Kidney epithelial cell (primary cell): Measurements from ENCODE around the gene GPX4. TPM values are rescaled to one million over a fixed set of nuclear protein-coding genes. Genes with fewer than 3 reads are reported as not detected.

ENCODE experiments used
- DNase-seq: peaks from one replicate; pipeline ENCODE4 v3.0.0-alpha.2; 2010; ENCODE audit warnings: low read depth
- H3K27me3 ChIP-seq: 2 replicates; pipeline ENCODE4 v1.6.0; 2011; ENCODE audit warnings: low read length; ENCODE audit not compliant: control insufficient read depth, insufficient read depth
- H3K36me3 ChIP-seq: 2 replicates; pipeline ENCODE4 v1.5.1; 2011; ENCODE audit warnings: low read length; ENCODE audit not compliant: control insufficient read depth, insufficient read depth
- H3K4me3 ChIP-seq: 2 replicates; pipeline ENCODE4 v1.5.1; 2011; ENCODE audit warnings: low read depth, mild to moderate bottlenecking, control low read depth, low read length
- total RNA-seq: library from RNA; depleted of rRNA; stranded (reverse); fragments of >200 nt; gene quantifications from 2 replicates; pipeline ENCODE4 v1.2.3, GENCODE V29; 2015
- TF ChIP-seq, protein P1 (sequence below): IDR thresholded peaks from 2 replicates; pipeline ENCODE4 v1.5.1; 2011; ENCODE audit warnings: mild to moderate bottlenecking, moderate library complexity, low read length, control low read depth, inconsistent platforms; ENCODE audit not compliant: insufficient read depth, poor library complexity, severe bottlenecking

Gene GPX4
- total RNA-seq, 1 donor from 2014 or later: 538 TPM

DNA sequence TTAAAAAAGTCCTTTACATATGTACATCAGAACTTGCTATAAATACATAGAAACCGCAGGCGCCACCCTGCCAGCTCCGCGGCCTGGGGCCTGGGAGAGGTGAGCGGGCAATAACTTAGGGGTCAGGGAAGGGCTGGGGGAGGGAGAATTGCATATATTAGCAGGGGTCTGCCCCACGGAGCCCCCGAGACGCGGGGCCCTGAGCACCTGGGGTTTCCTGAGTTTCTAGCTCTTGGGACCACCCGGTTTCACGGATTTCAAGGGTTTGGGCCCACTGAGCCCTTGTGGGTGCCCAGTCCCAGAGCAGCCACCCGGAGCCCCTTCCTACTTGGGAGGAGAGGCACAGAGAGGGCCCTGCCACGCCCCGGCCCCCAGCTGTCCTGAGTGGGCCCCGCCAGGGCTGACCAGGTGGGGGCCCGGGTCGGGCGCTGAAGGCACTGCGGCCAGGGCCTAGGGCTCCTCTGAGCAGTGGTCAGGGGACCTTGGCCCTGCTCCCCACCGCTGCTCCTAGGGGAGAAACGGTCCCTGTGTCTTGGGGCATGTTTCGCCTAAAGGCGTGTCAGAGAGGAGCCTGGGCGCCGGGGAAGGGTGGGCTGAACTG, 4.0 kb downstream of the GPX4 start:
- DNase-seq: no peak
- TF ChIP-seq, protein P1, sequence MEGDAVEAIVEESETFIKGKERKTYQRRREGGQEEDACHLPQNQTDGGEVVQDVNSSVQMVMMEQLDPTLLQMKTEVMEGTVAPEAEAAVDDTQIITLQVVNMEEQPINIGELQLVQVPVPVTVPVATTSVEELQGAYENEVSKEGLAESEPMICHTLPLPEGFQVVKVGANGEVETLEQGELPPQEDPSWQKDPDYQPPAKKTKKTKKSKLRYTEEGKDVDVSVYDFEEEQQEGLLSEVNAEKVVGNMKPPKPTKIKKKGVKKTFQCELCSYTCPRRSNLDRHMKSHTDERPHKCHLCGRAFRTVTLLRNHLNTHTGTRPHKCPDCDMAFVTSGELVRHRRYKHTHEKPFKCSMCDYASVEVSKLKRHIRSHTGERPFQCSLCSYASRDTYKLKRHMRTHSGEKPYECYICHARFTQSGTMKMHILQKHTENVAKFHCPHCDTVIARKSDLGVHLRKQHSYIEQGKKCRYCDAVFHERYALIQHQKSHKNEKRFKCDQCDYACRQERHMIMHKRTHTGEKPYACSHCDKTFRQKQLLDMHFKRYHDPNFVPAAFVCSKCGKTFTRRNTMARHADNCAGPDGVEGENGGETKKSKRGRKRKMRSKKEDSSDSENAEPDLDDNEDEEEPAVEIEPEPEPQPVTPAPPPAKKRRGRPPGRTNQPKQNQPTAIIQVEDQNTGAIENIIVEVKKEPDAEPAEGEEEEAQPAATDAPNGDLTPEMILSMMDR: no peak

DNA sequence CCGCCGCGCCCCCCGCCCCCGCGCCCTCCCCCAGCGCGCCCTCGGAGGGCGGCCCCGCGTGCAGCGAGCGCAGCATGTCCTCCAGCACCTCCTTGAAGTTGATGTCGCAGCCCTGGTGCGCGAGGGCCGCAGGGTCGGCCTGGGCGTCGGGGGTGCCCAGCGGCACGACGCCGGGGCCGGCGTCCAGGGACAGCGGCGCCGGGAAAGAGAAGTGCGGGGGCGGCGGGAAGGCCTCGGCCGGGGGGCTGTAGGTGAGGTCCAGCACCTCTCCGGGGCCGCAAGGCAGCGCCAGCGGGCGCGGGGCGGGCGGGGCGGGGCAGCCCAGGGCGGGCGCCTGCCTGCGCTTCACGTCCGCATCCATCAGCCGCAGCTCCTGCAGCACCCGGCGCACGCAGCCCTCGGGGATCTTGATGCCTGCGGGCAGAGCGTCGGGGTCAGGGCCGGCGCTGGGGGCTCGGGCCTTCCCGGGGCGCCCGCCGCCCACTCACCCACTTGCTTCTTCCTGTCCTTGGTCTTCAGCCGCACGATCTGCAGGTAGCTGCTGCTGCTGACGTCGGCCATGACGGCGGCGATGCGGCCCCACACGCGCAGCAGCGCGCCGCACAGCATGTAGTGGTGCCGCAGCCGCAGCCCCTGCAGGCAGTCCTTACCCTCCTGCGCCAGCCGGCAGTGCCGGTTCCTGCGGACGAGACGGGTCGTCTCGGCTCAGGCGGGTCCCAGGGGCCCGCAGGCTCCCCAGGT, 4.7 kb downstream of the GPX4 start:
- H3K36me3 ChIP-seq: peaks cover 4% of the 10 kb centered on the region
- TF ChIP-seq, protein P1: no peak

More for the DNA sequence above, 4.0 kb downstream of the GPX4 start:
- Histone ChIP-seq H3K4me3 (no peak overlapping the region), H3K36me3 (peaks cover 4% of the 10 kb centered on the region), H3K27me3 (no peaks in the 10 kb centered on the region)

DNA sequence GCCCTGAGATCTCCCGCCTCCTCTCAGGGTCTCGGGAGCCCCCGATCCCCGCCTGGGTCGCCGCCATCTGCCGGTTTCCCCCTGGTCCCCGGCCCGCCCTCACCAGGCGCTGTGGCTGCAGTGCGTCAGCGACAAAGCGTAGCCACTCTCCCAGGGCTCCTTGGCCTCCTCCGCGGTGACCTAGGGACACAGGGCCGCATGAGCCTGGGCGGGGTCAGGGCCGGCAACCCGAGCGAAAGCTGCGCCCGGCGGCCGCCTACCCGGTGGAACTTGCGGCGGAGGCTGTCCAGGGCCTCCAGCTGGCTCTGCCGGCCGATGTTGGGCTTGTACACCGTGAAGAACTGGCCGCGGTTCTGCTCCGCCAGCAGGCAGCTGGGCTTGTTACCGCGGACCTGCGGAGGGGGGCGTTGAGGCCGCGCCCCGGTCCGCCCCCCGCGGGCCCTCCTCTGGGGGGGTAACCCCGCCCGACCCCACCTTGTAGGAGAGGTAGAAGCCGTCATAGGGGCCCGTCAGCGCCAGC, 5.3 kb downstream of the GPX4 start:
- no peak for DNase-seq
- TF ChIP-seq, protein P1: no peak
- H3K4me3 ChIP-seq: no peak overlapping the region
- no peaks in the 10 kb centered on the region for H3K27me3 ChIP-seq
- H3K36me3 ChIP-seq: peaks cover 4% of the 10 kb centered on the region

More for the DNA sequence above, 4.7 kb downstream of the GPX4 start:
- H3K4me3 ChIP-seq: no peak overlapping the region
- H3K27me3 ChIP-seq: no peaks in the 10 kb centered on the region
- no peak for DNase-seq

DNA sequence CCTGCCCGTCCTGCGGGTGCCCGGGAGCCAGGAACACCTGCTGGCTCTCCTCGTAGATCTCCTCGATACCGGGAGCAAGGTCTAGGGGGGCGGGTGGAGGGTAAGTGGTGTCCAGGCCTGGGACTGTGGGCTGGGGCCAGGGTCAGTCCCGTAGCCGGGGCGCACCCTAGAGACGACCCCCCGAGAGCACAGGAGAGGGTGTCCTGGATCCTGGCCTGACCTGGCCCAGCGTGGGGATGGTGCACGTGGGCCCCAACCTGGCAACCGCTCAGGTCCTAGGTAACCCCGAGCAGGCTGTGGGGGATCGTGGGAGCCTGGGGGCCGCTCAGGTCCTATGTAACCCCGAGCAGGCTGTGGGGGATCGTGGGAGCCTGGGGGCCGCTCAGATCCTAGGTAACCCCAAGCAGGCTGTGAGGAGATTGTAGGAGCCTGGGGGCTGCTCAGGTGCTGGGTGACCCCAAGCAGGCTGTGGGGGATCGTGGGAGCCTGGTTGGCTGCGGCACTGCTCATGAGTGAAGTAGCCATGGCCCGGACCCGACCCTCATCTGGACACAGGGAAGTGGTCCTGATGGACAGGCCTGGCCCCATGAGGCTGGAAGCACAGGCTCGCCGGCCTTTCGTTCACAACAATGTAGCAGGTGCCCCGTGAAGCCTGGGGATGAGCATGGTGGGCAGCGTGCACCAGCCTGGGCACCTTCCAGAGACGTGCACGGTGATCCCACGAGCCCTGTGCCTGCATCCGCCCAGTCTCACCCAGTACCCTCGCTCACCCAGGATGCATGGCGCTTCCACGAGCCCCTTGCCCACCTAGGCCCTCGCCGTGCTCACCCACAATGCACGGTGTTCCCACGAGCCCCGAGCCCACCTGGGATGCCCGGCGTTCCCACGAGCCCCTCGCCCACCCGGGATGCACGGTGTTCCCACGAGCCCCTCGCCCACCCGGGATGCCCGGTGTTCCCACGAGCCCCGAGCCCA, 6.2 kb downstream of the GPX4 start:
- DNase-seq: no peak
- H3K4me3 ChIP-seq: no peak overlapping the region
- no peaks in the 10 kb centered on the region for H3K27me3 ChIP-seq
- TF ChIP-seq, protein P1: no peak
- H3K36me3 ChIP-seq: peaks cover 5% of the 10 kb centered on the region

DNA sequence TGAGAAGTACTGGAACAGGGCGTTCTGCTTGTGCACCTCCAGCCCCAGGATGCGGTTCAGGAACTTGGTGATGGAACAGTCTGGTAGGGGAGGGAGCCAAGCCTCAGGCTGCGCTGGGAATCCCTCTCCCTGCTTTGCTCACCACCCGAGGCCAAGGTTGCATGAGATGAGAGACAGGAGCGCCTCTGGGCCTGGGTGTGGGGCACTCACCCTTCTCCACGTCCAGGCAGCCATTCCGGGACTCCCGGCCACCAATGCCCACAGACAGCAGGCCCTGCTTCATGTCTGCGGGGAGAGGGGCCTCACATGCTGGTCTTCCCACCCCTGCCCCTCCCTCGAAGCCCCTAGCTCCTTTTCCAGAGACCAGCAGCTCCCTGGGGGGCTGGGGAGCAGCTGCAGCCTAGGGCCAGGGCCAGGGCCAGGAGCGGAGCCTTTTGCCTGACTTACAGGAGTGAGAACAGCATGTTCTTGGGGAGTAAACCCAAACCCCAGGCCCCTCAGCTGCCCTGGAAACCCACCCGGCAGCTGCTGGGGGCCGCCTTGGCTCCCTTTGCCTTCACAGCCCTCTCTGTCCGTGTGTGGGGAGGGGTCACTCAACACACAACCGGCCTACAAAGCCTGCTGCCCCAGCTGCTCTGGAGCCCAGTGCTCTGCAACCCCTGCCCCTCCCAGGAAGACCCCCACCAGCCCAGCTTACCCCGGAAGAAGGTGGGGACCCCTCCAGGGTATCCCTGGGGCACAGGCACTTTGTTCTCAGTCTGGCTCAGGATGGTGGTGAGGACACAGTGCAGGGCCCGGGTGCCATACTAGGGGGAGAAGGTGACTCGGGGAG, 7.2 kb downstream of the GPX4 start:
- H3K4me3 ChIP-seq: no peak overlapping the region
- no peak for DNase-seq

More for the DNA sequence above, 7.2 kb downstream of the GPX4 start:
- Histone ChIP-seq H3K36me3 (peaks cover 5% of the 10 kb centered on the region), H3K27me3 (no peaks in the 10 kb centered on the region)
- TF ChIP-seq, protein P1: no peak
